HG03575 (cell line): ENCODE measurements around the gene YJEFN3.

ENCODE experiments used
- ATAC-seq: cut with Tn5 transposase; IDR thresholded peaks from one replicate; pipeline ENCODE4 v1.9.1; 2021; ENCODE audit not compliant: unreplicated experiment, insufficient number of reproducible peaks, low FRiP score; ENCODE audit errors: extremely low read depth

The YJEFN3 gene

DNA sequence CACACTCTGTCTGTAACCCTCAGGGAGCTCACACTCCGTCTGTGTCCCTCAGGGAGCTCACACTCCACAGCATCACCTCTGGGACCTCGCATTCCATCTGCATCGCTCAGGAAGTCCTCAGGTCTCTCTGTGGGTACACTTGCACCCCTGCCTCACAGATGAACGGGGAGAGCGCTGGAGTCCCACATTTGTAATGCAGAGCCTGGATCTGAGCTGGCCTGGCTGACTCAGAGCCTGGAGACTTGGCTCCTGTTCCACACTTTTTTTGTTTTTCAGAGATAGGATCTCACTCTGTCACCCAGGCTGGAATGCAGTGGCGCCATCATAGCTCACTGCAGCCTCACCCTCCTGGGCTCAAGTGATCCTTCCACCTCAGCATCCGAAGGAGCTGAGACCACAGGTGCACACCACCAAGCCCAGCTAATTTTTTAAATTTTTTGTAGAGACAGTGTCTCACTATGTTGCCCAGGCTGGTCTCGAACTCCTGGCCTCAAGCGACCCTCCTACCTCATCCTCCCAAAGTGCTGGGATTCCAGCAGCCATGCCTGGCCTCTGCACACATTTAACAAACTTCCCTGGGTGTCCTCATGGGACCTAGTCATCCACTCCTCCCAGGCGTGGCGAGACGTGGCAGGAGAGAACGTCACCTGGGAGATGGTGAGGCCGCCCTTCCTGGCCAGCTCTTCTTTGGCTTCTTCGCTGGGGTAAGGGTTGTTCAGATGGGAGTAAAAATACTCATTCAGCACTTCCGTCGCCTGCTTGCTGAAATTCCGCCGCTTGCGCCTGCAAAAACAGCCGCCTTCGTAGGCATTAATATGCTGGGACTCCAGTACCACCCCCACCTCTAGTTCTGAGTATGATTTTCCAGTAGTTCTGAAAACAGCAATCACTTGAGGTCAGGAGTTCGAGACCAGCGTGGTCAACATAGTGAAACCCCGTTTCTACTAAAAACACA is 40.4 kb downstream of the YJEFN3 start:
- no peak for ATAC-seq

DNA sequence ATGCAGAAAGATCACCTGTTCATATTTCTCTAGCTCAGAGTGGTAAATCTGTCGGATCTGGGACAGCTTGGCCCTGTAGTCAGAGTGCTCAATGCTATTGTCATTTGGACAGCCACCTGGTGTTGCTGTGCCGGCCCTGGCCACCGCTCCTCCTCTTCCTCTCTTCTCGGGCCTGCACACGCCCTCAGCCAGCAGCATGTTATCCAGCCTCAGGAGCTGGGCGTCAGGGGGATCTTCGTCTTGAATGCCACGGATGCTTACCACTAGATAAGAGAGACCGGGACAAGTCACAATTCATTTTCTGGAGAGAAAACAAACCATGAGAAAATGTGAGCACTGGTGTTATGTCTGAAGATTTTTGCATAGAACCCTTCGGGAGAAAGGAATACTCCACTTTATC is 41.9 kb downstream of the YJEFN3 start:
- ATAC-seq, result no peak

DNA sequence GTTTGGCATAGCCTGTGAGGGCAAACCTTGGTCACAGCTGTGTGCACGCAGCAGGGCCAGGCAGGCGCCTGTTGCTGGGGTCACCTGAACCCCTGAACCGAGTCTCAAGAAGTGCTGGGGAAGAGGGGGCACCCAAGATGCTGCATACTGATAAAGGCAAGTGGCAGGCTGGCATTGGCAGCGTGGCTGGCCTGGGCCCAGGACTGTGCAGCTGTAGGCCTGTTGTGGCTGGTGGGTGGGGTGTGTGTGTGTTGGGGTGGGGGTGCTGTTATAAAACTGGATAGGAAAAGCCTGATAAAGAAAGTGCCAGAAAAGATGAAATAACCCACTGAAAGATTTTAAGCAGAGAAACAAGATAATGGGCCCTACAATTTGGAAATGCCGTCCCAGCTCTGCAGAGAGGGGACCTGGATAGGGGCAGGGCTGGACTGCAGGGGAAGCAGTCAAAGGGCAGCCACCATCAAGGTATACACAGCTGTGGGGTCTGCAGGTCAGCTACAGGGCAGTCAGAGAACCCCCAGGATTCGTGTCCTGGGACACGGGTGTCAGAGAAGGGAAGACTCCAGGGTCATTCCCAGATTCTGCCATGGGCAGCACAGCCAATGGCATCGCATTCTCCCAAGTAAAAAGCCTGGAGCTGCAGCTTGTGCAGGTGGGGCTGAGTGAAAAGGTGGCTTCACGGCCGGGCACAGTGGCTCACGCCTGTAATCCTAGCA is 42.5 kb downstream of the YJEFN3 start:
- ATAC-seq, result no peak

DNA sequence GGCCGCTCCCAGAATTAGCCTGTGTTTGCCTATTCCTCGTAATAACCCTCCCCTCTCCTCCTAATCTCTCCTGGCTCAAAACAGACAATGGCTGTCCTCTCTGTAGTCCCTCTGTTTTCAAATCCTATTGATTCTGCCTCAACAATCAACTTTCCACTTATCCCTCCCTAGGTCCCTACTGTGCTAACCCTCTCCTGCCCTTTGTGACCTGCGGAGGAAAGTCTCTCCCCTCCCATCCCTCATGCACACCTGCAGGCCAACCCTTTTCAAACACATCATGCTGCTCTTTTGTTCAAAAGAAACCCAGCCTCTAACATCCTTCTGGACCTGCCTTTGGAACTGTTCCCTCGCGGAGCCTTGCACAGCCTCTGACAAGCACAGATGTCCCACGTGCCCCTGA is 46.7 kb downstream of the YJEFN3 start:
- ATAC-seq, result no peak

DNA sequence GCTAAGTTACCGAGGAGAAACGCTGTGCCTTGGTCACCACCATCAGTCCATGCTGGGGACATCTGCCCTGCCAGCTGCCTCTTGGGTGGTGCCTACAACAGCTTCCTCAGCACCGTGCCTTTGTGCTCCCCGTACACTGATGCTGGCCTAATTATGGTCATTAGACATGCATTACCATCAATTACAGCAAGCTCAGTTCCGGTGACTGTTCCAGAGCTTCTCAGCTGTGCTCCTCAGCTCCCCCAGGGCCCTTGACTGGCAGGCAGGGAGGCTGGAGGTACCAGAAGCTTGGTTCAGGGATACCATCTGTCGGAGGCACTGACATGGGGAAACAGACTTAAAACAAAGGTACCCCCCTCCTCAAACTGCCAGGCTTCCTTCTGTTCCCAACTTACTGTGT is 49.5 kb downstream of the YJEFN3 start:
- ATAC-seq, result no peak

DNA sequence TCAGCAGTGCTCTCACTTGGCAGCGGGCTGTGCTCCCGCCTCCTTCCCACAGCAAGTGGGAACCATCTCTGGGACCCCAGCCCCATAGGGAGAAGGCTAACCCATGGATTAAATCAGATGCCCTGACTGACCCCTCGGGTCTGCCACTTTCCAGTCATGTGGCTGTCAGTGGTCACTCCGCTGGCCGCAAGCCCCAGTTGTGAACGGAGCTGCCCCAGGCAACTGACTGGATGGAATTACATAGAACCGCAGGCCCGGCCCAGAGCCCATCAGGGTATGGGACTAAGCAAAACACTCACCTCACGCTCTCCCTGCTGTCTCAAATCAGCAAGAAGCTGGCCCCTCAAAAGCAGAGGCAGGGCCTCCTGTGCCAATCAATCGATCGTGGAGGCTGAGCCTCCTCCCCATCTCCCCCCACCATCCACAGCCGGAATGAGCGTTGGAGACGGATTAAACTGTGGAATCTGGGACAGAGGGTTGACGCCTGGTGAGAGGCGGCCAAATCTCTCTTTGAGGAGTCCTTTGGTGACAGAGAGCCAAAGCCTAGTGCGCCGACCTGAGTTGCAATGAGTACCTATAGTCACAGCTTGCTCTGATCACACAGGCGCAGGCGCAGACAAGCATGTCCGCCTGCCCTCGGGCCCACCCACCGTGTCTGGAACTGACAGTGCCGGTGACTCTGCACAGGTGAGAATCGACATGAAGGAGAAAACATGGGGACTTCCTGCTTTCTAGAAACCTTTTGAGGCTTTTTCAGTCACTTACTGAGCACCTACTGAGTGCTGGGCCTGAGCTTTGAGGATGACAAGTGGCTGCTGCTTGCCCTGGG is 51.0 kb downstream of the YJEFN3 start:
- ATAC-seq, result no peak

DNA sequence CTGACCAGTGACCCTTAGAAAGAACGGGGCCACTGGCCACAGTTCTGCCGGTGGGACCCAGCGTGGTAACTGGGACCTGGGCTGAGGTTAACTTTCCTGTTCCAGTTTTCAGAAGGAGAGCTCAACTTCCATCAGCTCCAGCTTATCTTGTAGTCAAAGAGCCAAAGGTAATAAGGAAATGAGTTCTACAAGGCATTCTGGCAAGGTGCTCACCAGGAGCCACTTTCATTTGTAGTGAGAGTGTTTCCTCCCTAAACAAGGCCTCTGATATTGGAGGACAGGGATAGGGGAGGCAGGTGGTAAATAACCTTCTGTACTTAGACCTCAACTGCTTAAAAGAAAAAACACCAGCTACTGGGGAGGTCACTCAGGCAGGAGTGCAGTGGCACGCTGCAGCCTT is 51.7 kb downstream of the YJEFN3 start:
- no peak for ATAC-seq

DNA sequence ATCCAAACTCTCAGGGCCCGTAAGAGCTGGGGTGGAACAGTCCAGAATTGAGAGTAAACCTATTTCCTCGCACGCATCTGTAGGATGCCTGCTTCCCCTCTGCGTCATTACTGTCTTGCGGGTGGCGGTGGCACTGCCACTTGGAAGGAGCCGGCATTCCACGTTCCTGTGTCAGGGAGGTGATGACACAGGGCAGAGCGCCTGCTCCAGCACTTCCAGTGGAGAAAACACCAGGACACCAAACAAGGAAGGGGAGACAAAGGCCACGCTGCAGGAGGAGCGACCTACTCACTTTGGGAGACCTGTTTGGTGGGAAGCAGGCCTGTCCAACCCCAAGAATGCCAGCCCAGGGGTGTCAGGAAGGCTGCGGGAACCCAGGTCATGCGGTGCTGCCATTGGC is 52.7 kb downstream of the YJEFN3 start:
- no peak for ATAC-seq

DNA sequence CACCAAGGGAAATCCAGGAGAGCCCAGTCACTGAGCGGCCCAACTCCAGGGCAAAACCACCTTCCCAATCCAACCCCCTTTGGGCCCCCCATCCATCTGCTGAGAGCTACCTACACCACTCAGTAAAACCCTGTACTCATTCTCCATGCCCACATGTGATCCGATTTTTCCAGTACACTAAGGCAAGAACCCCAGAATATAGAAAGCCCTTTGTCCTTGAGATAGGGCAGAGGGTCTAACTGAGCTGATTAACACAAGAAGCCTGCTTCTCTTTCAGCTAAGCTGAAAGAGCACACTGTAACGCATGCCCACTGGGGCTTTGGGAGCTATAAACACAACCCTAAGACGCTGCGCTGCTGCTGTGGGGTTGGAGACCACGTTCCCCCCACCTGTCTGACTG is 53.8 kb downstream of the YJEFN3 start:
- no peak for ATAC-seq

DNA sequence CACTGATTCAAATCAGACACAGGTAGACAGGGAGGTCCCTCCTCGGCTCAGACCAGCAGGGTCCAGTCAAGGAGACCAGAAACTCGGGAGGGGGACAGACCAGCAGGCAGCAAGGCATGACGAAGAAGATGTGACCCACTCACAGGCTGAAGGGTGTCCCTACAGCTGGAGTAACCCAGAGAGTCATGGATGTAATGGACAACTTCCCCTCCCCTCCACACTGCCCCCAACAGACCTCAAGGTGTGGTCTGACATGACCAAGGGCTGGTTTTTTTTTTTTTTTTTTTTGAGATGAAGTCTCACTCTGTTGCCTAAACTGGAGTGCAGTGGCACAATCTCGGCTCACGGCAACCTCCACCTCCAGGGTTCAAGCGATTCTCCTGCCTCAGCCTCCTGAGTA is 55.6 kb downstream of the YJEFN3 start:
- no peak for ATAC-seq
